GM21515 (cell line): ENCODE results near the gene CCSER1.
"Not testable (repeated sequence)": the region's sequence is repeated elsewhere in the genome, so short reads cannot be mapped to it uniquely, and the experiment has no call there.

Experiments
- ATAC-seq: cut with Tn5 transposase; IDR thresholded peaks from one replicate; pipeline ENCODE4 v1.9.1; 2021; ENCODE audit not compliant: unreplicated experiment

The CCSER1 gene

DNA sequence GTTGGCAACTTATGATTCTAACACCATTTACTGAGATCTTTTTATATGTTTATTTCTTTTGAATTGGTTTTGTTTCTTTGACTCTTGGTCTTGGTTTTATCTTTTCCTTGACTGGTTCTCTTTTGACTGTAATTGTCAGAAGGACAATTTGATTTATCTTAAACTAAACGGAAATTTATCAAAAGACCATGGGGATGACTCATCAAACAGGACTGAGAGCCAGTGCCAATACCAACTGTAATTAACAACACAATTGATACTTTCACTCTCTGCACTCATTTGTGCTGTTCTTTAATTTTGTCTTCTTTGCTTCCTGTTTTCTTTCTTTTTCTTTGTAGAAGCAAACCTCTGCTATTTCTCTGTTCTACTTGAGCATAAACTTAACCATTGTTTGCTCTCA lies 776.8 kb downstream of the CCSER1 start:
- ATAC-seq = no peak

DNA sequence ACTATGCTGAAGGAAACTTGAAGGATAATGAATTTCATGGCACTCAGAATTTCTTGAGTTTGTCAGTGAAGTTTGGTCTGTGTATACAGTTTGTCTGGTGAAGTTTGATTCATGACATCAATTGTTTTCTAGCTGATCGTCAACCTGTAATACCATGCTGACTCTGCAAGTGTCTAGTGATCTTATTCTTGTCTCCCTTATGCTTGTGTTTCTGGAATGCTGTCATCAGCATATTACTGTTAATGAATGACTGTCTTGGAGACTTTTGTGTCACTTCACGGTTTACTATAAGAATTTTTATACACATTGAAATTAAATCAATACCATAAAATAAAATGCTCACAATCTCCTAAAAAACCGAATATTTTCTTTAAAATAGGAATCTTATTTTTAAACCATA lies 779.0 kb downstream of the CCSER1 start:
- ATAC-seq = no peak

DNA sequence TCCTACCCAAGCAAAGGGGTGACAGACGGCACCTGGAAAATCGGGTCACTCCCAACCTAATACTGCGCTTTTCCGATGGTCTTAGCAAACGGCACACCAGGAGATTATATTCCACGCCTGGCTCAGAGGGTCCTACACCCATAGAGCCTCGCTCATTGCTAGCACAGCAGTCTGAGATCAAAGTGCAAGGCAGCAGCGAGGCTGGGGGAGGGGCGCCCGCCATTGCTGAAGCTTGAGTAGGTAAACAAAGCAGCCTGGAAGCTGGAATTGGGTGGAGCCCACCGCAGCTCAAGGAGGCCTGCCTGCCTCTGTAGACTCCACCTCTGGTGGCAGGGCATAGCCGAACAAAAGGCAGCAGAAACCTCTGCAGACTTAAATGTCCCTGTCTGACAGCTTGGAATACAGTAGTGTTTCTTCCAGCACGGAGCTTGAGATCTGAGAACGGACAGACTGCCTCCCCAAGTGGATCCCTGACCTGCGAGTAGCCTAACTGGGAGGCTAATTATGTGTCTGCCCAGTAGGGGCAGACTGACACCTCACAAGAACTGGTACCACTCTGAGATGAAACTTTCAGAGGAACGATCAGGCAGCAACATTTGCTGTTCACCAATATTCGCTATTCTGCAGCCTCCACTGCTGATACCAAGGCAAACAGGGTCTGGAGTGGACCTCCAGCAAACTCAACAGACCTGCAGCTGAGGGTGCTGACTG lies 784.7 kb downstream of the CCSER1 start:
- not testable (repeated sequence) for ATAC-seq

DNA sequence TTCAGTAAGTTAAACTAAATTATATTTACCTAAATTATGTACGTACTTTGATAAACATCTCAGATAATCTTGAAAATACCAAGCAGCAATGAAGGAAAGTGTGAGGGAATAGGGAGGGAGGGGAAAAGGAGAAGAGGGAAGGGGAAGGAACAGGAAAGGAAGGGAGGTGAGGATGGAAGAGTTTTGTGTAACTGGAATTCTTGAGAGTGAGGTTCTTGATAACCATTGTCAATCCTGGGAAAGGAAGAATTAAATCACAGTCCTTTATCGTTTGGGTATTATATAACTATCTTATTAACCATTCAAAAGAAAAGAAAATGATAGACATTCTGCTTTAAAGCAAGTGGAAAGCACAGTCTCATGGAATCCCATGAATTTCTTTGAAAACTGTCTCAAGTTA lies 795.0 kb downstream of the CCSER1 start:
- no peak for ATAC-seq

DNA sequence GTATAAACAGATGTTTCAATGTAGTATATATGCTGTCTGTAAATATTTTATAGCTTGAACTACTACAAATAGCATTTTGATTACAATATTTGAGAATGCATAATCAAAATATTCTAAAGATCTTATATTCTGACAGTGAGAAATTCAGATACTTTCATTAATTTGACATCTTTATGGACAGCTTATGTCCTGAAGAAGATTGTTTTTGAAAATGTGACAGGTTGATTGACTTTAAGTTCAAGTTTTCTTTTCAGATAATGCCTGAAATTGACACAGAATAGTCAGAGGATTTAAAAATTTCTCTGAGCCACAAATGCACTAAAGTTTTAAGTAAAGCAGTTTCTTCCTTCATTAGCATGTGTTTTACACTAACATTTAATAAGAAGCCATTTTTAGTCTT lies 799.8 kb downstream of the CCSER1 start:
- ATAC-seq = no peak

DNA sequence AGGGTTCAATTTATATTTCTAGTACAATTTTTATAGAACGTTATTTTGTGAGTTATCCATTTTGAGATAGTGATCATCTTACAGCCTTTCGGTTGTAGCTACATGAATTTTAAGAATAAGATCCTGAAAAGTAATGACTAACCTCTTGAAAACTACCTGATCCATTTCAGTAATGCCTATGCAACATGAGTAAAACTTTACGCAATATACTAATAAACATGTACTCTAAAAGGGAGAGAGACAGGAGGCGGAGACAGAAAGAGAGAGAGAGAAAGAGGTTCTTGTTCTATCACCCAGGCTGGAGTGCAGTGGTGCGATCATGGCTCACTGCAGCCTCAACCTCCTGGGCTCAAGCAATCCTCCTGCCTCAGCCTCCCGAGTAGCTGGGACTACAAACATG lies 816.1 kb downstream of the CCSER1 start:
- ATAC-seq = no peak

DNA sequence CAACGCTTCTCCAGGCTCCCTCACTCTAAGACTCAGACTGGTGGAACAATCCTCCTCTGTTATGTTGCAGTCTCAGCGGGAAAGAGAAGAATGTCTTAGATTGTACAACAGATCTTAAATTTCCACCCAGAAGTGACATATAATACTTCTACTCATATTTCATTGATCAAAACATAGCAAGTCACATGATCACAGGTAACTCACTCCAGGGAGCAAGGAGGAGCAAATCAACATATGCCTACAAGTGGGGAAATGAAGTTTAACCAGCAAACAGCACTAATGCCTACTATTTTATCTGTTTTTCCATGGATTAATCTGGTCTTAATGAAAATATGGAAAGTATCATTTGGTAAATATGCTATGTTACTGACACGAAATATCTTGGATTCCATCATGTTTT lies 819.8 kb downstream of the CCSER1 start:
- ATAC-seq = no peak

DNA sequence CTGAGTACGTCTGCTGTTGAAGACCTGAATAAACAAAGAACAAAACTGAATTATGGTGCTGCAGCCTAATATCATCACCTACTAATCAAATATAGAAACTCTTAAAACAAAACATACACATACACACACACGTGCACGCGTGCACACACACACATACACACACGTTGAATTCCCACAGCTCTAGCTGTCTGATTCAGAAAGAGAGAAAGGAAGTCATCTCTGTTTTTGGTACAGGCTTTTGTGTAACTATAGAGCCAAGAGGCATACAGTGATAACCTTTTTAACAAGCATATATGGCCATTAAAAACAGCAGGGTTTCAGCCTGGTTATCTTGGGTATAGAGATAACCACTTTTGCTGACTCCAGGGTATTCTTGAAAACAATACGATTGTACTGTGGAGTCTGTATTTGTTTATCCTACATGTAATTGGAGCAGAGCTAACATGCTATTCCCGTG lies 823.2 kb downstream of the CCSER1 start:
- ATAC-seq = no peak

DNA sequence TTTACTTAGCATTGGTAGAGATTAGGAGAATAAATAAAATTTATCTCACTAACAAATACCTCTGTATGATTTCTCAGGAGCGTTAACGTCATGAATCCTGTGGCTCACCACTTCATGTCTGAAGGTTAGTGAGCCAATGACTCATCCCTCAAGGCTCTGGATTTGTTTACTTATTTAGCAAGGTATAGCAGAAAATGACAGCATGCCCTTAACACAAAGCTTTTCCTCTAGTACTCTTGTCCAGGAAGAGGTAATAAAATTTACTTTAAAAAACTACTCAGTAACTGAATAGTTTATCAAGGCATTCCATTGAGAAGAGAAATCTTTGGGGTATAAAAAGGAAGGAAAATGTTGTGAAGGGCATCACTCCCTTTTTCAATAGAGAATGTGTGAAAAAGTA lies 823.8 kb downstream of the CCSER1 start:
- ATAC-seq = no peak

DNA sequence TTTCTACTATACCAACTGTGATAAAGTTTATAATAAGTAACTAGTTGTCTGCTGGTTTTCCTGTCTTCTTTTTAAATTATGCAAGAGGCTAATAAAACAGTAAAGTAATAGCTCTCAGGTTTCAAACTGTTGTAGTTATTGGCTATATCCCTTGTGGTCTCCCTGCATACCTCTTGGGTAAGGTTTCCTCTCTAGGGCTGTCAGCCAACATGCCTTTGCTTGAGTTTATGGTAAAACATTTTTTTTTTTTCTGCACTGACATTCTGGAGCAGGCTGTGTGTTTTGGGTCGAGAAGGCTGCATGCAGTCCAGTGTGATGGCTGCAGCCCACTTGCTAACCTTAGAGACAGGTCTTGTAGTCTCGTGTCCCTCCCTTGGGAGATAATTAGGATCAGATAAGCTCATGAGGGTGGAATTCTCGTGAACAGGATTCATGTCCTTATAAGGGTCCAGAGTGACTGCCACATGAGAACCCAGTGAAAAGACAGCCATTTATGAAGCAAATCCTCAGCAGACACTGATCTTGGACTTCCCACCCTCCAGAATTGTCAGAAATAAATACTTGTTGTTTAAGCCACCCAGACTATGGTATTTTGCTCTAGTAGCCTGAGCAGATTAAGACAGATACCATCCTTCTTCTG lies 831.2 kb downstream of the CCSER1 start:
- ATAC-seq = no peak

DNA sequence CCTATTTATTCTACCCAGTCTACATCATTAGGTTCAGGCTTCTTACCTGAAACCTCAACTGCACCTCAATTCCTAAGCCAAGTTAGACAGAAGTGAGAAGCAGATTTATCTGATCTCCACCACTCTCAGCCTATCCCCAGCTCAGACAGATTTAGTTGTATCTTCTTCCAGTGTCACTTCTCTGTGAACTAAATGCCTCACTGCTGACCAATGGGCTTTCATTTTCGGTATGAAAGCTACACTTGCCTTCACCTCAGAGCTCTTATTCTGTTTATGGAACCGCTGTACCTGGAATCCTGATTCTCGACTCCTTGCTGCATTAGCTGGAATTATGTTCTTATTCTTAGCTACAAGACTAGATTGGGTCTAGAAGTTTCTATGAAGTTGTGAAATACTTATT lies 833.2 kb downstream of the CCSER1 start:
- ATAC-seq = no peak

DNA sequence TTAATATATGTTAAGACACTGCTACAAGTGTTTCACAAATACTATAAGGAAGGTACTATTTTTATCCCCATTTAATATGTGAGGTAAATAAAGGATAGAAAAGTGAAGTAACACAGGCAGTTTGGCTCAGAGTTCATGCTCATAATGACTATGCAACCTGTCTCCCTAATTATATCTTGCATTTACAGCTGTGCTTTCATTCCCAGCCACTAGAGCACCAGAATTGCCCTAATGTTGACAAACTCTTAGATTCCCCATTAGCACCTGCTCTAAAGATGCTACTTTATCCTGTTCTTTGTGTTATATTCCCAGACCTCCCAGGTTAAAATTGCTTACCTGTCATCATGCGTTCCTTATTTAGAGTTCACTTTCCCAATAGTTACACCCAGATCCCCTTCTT lies 833.6 kb downstream of the CCSER1 start:
- no peak for ATAC-seq

DNA sequence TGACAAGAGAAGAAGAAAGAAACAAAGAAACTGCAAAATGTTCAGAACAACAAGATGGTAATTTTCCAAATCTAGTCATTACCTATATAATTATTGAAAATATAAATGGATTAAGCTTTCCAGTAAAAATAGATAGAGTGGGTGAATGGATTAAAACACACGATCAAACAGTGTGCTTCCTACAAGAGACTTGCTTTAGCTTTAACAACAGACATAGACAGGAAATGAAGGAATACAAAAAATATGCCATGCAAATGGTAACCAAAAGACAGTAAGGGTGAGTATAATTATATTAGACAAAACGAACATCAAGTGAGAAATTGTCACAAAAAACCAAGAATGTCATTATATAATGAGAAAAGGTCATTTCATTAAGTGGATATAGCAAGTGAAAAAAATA lies 842.8 kb downstream of the CCSER1 start:
- ATAC-seq = no peak

DNA sequence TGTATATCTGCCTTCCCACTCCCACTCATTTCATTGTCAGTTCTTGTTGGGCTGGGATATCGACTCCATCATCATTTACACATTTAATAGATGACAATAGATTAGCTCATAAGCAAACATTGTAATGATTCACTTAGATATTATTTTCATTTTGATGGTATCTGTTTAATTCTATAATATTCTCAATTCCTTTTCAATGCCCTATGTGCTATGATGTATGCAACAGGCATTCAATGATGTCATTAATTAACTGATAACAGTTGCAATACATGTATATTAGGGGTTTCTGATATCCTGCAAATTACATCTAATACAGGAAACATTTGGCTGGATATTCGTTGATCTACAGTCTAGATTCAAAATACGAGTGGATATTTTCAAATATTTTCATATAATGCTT lies 850.5 kb downstream of the CCSER1 start:
- ATAC-seq = no peak

DNA sequence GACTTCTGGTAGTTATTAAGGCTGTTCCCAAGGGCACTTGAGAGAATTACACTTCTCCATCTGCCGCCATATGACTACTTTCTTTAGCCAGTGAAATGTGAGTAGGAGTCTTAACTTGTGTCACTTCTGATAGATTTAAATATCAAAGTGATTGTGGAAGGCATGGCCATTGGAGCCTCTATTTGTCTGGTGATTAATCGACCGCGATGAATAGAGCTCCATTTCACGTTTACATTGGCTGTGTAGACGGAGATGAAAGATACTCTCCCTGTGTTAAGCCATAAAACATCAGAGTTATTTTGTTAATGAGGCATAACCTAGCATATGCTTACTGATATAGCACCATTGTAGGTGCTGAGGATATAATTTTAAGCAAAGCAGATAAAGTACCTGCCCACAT lies 852.4 kb downstream of the CCSER1 start:
- ATAC-seq = no peak

DNA sequence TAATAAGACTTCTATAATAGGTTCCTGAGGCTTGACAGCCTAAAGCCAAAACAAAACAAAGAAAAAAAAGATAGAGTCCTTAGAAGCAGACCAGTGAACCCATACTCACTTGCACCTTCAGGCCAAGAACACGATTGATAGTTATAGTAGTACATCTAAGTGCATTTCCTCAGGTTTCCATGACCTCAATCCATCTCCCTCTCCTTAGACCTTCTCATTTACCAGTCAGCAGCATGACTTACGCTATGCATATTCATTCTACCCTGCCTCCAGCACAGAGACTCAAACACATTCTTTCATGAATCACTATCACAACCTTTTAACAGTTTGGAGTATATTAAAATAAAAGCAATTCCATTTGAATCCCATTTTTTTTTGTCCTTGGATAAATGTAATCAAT lies 855.6 kb downstream of the CCSER1 start:
- ATAC-seq = no peak

DNA sequence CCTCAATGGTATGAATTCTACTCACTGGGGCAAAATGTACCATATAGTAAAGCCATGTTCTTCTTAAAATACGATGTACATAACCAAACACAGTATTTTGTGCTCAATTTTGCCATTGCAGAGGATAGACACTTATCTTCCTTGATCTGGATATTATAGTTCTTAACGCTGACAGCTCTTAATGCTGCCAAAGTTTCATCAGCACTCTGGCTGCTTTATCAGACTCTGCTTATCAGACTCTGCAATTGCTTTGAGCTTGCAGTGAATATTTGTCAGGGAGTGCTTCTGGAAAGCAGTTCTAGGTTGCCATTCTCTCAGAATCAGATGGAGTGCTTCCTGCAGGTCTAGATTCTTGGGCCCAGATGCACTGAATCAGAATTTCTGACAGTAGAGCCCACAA lies 863.1 kb downstream of the CCSER1 start:
- ATAC-seq = no peak

DNA sequence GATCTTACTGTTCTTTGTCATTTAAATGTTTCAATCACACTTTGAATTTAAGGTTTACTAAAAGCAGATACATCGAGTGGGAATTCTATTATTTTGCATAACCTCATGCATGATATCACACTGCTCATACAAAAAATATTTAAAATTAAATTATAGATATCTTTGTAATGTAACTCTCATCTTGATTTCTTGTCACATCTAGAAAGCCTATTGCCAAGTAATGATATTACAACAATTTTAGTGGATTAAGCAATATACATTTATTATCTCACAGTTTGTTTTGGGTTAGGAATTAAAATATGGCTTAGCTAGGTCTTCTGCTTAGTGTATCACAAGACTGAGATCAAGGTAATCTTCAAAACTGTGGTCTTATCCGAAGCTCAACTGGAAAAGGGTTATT lies 865.0 kb downstream of the CCSER1 start:
- no peak for ATAC-seq

DNA sequence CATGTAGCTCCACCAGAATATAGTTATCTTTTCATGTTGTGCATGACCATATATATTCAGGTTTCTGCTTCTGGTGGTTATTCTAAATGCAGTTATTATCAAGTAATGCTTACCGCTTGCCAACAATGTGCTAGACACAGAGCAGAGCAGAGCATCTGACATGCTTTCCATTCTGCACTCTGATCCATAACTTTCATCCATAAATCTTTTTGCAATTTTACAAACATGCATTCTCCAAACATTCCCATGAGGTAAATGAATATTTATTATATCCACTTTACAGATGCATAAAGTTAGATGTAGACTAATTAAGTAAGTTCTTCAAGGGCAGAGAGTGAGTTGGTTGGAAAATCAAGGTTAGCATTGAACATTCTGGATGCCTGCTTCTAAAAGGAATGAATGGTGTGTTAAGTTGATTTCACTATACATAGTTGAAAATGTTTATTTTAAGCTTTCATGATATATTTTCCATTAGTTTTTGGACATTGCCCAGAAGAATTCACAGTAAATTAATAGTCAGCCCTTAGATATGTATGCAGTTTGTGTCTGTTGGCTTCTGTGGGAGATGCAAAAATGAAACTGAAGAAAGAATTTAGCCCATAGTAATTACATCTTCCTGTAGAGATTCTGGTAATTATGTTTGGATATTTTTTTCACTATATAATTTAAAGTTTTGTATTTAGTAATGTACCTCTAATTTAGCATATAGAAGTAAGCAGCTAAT lies 867.8 kb downstream of the CCSER1 start:
- ATAC-seq = no peak

DNA sequence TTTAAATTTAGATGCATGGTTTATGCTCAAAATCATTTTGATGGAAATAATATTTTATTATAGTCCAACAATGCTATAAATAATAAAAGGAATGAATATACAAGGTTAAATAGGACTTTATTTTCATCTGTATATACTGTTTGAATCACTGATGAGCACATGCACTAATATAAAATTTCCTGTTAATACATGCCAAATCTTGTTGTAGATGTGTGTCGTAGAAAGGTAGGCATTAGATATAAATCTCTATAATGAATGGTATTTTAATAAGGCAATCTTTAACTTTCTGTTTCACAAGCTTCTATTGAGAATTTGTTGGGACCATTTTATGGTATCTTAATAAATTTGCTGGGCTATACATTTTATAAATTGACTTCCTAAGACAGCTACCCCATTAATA lies 868.8 kb downstream of the CCSER1 start:
- no peak for ATAC-seq

DNA sequence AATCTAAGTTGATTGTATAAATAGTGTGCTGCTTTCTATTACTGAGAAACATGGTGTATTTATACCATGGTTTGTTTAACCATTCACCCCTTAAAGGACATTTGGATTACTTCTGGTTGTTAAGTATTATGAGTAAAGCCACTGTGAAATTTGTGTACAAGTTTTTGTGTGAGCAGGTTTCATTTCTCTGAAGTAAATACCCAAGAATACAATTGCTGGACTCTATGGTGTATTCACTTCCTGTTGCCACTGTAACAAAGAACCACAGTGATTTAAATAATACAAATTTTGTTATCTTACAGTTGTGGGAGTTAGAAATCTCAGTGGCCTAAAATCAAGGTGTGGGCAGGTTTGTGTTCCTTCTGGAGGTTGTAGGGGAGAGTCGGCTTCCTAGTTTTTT lies 869.6 kb downstream of the CCSER1 start:
- no peak for ATAC-seq

DNA sequence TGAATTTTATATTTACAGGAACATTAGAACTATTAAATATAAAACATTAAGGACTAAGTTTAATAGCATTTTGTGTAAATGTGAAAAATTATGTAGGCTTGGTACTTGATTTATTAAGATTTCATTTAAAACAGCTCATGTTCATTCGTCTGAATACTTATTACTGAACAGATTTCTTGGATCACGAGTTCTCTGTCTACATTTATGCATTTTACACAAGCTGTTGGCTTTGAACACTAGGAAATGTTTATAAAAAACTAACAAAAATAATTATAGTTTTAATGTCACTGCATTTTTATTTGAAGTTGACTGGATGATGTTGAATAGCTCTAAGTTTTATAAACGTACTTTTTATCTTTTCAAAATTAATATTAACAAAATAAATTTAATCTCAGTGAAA lies 888.7 kb downstream of the CCSER1 start:
- ATAC-seq = no peak
